ENCODE results near the gene PAPPA2. TPM values are rescaled to one million over a fixed set of nuclear protein-coding genes. Genes with fewer than 3 reads are reported as not detected.
A peak's percentile ranks its signal among the peaks of the same experiment; 100 is the strongest.

PAPPA2 gene
- total RNA-seq, 4 donors from 2014 or later, result under 0.01 to 3.1 (median 0.45) TPM

DNA sequence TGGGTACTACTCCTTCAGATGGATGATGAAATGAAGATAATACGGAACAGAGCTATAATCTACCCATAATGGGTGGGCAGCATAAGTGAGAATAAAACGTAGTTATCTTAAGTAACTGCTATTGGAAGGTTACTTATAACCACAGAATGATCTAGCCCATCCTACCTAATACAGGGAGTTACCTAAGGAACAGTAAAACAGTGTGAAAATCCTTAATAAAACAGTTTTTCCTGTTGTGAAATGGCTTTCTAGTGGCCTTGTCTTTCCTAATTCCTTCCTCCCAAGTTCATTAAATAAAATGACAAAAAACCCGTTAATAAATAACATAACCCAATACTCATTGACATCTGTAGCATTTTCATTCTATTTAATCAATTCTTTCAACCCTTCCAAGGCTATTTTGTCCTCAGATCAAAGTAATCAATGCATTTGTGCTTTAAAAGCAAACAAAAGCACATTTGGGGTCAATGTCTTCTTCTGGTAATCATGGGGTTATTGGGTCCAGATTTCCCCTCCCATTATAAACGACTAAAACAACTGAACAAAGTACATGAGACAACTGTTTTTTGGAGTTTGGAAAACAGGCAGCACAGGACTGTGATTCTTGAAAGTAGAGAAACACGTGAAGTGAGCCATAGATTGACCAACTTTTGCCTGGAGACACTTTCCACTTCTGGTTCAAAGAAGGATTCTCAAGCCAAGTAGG is 42.0 kb downstream of the PAPPA2 start:
- H3K36me3 ChIP-seq, result no peaks in the 10 kb centered on the region
- H3K4me3 ChIP-seq, result no peak overlapping the region
- WGBS, result 69% methylated on average over 5 of the region's 5 CpGs
- H3K27me3 ChIP-seq, result no peaks in the 10 kb centered on the region
- no peaks in the 10 kb centered on the region for H3K9me3 ChIP-seq
- no peaks in the 10 kb centered on the region for H3K4me1 ChIP-seq
- H3K27ac ChIP-seq (replicated peaks in 1 of 4), result no peak overlapping the region
- TF ChIP-seq, protein P1, sequence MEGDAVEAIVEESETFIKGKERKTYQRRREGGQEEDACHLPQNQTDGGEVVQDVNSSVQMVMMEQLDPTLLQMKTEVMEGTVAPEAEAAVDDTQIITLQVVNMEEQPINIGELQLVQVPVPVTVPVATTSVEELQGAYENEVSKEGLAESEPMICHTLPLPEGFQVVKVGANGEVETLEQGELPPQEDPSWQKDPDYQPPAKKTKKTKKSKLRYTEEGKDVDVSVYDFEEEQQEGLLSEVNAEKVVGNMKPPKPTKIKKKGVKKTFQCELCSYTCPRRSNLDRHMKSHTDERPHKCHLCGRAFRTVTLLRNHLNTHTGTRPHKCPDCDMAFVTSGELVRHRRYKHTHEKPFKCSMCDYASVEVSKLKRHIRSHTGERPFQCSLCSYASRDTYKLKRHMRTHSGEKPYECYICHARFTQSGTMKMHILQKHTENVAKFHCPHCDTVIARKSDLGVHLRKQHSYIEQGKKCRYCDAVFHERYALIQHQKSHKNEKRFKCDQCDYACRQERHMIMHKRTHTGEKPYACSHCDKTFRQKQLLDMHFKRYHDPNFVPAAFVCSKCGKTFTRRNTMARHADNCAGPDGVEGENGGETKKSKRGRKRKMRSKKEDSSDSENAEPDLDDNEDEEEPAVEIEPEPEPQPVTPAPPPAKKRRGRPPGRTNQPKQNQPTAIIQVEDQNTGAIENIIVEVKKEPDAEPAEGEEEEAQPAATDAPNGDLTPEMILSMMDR (IDR thresholded peaks at IDR 0.05), result no peak
- no peak for TF ChIP-seq POLR2A (IDR thresholded peaks at IDR 0.05; ENCODE audit: low read depth)
- TF ChIP-seq EP300 (IDR thresholded peaks at IDR 0.05), result no peak
- no peak for TF ChIP-seq POLR2AphosphoS5 (IDR thresholded peaks at IDR 0.05)
- no peak for DNase-seq (ENCODE audit: extremely low spot score)
- intact Hi-C loops (cut with DNase I), result no loop called here

DNA sequence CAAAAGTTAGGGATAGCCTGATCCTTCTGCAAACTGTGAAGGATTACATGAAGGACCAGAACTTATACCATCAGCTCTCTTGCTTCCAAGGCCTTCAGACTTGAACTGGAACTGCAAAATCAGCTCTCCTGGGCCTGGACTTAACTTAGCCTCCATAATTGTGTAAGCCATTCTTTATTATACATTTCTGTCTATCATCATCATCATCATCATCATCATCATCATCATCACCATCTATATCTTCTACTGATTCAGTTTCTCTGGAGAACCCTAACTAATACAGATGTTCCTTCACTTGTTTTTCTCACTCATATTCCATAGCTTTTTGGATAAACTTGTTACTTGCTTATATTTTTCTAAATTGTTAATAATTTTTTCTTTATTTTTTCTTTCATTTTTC is 50.0 kb downstream of the PAPPA2 start:
- Histone ChIP-seq H3K4me3 (no peak overlapping the region), H3K27ac (replicated peaks in 1 of 4) (no peak overlapping the region), H3K36me3 (no peaks in the 10 kb centered on the region), H3K27me3 (no peaks in the 10 kb centered on the region), H3K4me1 (no peaks in the 10 kb centered on the region), H3K9me3 (no peaks in the 10 kb centered on the region)
- no peak for DNase-seq (ENCODE audit: extremely low spot score)
- TF ChIP-seq POLR2A (IDR thresholded peaks at IDR 0.05; ENCODE audit: low read depth) (no peak), POLR2AphosphoS5 (IDR thresholded peaks at IDR 0.05) (no peak), EP300 (IDR thresholded peaks at IDR 0.05) (no peak)
- TF ChIP-seq, protein P1 (IDR thresholded peaks at IDR 0.05), result no peak
- intact Hi-C loops (cut with DNase I), result no loop called here

DNA sequence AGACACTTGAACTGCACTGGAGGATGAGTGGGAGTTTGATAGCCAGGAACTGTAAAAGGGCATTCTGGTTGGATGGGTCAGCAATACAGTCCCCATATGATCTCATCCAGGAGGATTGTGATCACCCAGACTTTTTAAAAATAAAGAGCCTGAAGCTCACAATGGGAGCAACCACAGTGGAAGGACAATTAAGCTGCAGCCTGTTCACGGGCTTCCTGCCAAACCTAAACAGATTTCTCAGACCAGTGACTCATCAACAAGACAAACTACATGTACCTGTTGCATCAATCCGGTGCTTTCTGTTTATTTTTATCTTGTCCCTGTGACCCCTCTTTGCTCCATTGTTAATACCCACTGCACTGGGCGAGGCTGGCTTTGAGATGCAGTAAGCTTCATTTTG is 52.3 kb downstream of the PAPPA2 start:
- no peak for TF ChIP-seq EP300 (IDR thresholded peaks at IDR 0.05)
- TF ChIP-seq POLR2A (IDR thresholded peaks at IDR 0.05; ENCODE audit: low read depth), result no peak
- TF ChIP-seq, protein P1 (IDR thresholded peaks at IDR 0.05), result no peak
- TF ChIP-seq POLR2AphosphoS5 (IDR thresholded peaks at IDR 0.05), result no peak
- 40% methylated on average over 3 of the region's 3 CpGs for WGBS
- no peak overlapping the region for H3K27ac ChIP-seq (replicated peaks in 1 of 4)
- H3K36me3 ChIP-seq, result no peaks in the 10 kb centered on the region
- intact Hi-C loops (cut with DNase I), result no loop called here
- no peaks in the 10 kb centered on the region for H3K27me3 ChIP-seq
- DNase-seq (ENCODE audit: extremely low spot score), result no peak
- H3K4me3 ChIP-seq, result no peak overlapping the region
- H3K4me1 ChIP-seq, result no peaks in the 10 kb centered on the region
- no peaks in the 10 kb centered on the region for H3K9me3 ChIP-seq

DNA sequence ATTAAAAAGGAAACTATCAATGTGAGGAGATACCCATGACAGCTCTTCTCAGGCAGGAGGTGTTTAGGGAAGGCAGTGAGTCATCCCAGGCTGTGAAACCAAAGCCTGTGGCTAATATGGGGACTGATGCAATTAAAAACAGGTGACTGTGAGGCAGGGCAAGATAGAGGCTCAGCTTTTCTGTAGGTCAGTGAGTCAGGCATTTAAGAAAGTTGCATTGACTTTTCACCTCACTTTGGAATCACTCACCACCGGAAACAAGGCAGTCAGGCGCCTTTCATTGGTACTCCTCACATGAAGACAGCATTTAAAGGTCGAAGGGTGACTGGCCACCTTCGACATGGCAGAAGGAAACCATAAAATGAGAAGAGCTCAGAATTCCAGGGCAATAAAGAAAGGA is 54.5 kb downstream of the PAPPA2 start:
- WGBS, result 71% methylated on average over 4 of the region's 4 CpGs
- intact Hi-C loops (cut with DNase I), result no loop called here
- Histone ChIP-seq H3K9me3 (no peaks in the 10 kb centered on the region), H3K27ac (replicated peaks in 1 of 4) (no peak overlapping the region), H3K4me1 (no peaks in the 10 kb centered on the region), H3K27me3 (no peaks in the 10 kb centered on the region), H3K4me3 (no peak overlapping the region), H3K36me3 (no peaks in the 10 kb centered on the region)
- TF ChIP-seq, protein P1 (IDR thresholded peaks at IDR 0.05), result no peak
- no peak for TF ChIP-seq POLR2AphosphoS5 (IDR thresholded peaks at IDR 0.05)
- no peak for TF ChIP-seq POLR2A (IDR thresholded peaks at IDR 0.05; ENCODE audit: low read depth)
- TF ChIP-seq EP300 (IDR thresholded peaks at IDR 0.05), result no peak
- DNase-seq (ENCODE audit: extremely low spot score), result no peak

DNA sequence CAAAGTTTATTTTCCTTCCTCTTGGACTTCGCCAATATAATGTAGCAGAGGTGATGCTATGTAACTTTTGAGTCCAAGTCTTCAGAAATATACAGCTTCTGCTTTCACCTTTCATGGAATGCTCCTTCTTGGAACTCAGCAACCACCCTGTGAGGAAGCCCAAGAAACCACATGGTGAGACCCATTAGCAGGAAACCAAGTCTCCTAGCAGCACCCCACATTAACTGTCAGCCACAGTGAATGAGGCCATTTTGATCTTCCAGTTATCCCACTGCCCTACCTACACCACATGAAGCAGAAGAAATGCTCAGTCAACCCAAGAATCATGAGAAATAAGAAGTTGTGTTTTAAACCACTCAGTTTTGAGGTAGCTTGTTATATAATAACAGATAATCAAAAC is 58.2 kb downstream of the PAPPA2 start:
- TF ChIP-seq EP300 (IDR thresholded peaks at IDR 0.05) (no peak), POLR2AphosphoS5 (IDR thresholded peaks at IDR 0.05) (no peak), POLR2A (IDR thresholded peaks at IDR 0.05; ENCODE audit: low read depth) (no peak)
- TF ChIP-seq, protein P1 (IDR thresholded peaks at IDR 0.05), result no peak
- H3K4me3 ChIP-seq, result no peak overlapping the region
- no peaks in the 10 kb centered on the region for H3K4me1 ChIP-seq
- H3K27ac ChIP-seq (replicated peaks in 1 of 4), result no peak overlapping the region
- peaks cover 0 to 1% (median 0%) of the 10 kb centered on the region in 4 donors for H3K27me3 ChIP-seq
- peak; percentile 78 for DNase-seq (ENCODE audit: extremely low spot score)
- no peaks in the 10 kb centered on the region for H3K36me3 ChIP-seq
- 86% methylated on average over 1 of the region's 1 CpG for WGBS
- intact Hi-C loops (cut with DNase I), result no loop called here
- H3K9me3 ChIP-seq, result no peaks in the 10 kb centered on the region

Data from esophagus muscularis mucosa (tissue), 4 donors.